ENCODE data around the gene EME1.

- TF ChIP-seq CTCF (conservative IDR thresholded peaks at IDR 0.05; ENCODE audit: low read depth in 2 of 2) (no peak), ETS1 (IDR thresholded peaks at IDR 0.05) (no peak), EZH2phosphoT487 (IDR thresholded peaks at IDR 0.05; ENCODE audit: unreplicated experiment) (no peak), EZH2 (IDR thresholded peaks at IDR 0.05; ENCODE audit: low read depth, unreplicated experiment) (no peak), POLR2AphosphoS5 (IDR thresholded peaks at IDR 0.05; ENCODE audit: low read depth) (no peak), REST (IDR thresholded peaks at IDR 0.05; ENCODE audit: unreplicated experiment) (no peak), ZNF331 (CRISPR knock-in tag; IDR thresholded peaks at IDR 0.05; ENCODE audit: low read depth) (no peak), JUNB (IDR thresholded peaks at IDR 0.05; ENCODE audit: unreplicated experiment) (no peak)
Observed at GRCh38 chr17:50353600-50354195, 19.3 kb upstream of the EME1 start.
